GM12864 (cell line): ENCODE results near the gene R3HCC1L.

Experiments used
- DNase-seq: peaks from one replicate; pipeline ENCODE4 v3.0.0-alpha.2; 2011; ENCODE audit warnings: low read depth
- H3K4me3 ChIP-seq: 2 replicates; pipeline ENCODE4 v1.5.1; 2011; ENCODE audit warnings: mild to moderate bottlenecking, low read depth, low read length, control low read depth
- TF ChIP-seq, protein P1 (sequence below): IDR thresholded peaks from 2 replicates; pipeline ENCODE4 v1.5.1; 2011; ENCODE audit warnings: low read depth, mild to moderate bottlenecking, moderate library complexity, low read length, control low read depth, inconsistent platforms; ENCODE audit errors: missing control alignments

R3HCC1L gene

GRCh38 chr10:98244586-98244985, 110.1 kb downstream of the R3HCC1L start:
- H3K4me3 ChIP-seq = no peak overlapping the region
- TF ChIP-seq, protein P1, sequence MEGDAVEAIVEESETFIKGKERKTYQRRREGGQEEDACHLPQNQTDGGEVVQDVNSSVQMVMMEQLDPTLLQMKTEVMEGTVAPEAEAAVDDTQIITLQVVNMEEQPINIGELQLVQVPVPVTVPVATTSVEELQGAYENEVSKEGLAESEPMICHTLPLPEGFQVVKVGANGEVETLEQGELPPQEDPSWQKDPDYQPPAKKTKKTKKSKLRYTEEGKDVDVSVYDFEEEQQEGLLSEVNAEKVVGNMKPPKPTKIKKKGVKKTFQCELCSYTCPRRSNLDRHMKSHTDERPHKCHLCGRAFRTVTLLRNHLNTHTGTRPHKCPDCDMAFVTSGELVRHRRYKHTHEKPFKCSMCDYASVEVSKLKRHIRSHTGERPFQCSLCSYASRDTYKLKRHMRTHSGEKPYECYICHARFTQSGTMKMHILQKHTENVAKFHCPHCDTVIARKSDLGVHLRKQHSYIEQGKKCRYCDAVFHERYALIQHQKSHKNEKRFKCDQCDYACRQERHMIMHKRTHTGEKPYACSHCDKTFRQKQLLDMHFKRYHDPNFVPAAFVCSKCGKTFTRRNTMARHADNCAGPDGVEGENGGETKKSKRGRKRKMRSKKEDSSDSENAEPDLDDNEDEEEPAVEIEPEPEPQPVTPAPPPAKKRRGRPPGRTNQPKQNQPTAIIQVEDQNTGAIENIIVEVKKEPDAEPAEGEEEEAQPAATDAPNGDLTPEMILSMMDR = no peak
- DNase-seq = no peak

DNA sequence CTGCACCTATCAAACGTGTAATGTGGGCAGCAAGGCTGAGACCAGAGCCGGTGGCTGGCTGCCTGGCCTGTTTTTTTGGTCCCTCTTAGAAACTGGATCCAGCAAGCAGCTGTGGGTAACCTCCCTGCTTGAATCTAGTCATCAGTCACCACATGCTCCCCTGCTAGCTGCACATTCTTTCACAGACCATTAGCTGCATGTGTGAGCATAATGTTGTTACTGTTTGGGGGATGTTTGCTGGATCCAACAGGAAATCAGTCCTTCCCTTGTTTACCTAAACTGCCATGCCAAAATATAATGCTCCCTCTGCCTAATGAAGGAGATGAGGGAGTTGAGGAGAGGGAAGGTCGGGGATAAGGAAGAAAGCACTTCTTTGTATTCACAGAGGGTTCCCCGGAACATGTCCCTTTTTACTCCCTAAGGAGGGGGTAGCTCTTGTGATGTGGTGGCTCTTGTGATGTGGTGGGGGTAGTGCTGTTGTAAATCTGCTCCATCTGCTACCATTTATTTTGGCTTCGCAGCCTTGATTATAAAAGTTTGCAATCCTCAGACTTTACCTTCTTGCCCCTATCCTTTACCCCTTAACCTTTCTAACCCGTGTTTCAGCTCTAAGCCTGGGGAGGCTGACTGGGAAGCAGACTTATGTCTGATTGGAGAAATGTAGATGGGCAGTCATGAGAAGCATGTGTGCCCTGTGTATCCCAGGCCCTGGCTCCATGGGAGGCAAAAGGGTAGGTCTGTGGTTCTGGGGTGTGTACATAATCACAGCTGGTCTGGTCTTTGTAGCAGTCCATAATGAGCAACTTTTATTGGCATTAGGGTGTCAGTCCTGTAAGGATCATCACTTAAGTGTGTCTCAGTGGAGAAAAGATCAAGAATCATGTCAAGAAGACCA, 112.7 kb downstream of the R3HCC1L start:
- DNase-seq = no peak
- TF ChIP-seq, protein P1 = no peak
- no peak overlapping the region for H3K4me3 ChIP-seq

GRCh38 chr10:98248018-98248417, 113.6 kb downstream of the R3HCC1L start:
- TF ChIP-seq, protein P1 = no peak
- H3K4me3 ChIP-seq = no peak overlapping the region
- DNase-seq = no peak

GRCh38 chr10:98249134-98249533, 114.7 kb downstream of the R3HCC1L start:
- DNase-seq = no peak
- TF ChIP-seq, protein P1 = no peak
- no peak overlapping the region for H3K4me3 ChIP-seq

DNA sequence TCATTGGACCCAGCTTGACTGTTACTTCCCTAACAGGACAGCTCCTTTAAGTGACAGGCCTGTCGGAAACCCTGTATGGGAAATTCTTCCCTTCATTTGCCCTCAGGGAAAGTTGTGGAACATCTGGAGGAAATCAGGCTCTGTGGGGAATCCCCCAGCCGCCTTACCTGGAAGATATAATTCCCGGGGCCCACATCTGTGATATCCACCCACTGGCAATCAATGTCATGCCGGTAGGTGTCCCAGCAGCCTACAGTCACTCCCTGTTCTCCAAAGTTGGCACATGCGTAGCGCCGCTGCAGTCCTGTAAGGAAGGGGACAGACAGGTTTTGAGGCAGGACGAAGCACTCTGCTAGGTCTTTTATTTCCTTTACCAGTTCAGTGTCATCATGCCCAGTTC, 116.9 kb downstream of the R3HCC1L start:
- no peak overlapping the region for H3K4me3 ChIP-seq
- no peak for DNase-seq
- TF ChIP-seq, protein P1 = no peak

DNA sequence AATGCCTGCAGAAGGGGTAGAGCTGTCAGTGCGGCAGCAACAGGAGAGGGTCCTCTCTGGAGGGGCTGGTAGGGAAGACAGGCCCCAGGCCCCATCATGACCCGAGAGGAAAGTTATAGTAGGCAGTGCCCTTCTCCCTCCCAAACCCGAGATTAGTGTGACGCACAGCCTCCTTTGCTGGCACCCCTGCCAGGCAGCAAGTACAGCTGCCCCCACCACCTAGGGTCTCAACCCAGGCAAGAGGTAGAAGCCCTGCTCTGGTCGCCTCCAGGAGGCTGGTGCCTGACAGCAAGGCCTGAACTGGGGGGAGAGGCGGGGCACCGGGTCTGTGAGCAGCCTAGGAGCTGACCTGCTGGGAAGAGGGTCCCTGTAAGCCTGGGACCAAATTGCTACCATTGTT, 118.0 kb downstream of the R3HCC1L start:
- no peak for DNase-seq
- no peak overlapping the region for H3K4me3 ChIP-seq
- TF ChIP-seq, protein P1 = no peak

DNA sequence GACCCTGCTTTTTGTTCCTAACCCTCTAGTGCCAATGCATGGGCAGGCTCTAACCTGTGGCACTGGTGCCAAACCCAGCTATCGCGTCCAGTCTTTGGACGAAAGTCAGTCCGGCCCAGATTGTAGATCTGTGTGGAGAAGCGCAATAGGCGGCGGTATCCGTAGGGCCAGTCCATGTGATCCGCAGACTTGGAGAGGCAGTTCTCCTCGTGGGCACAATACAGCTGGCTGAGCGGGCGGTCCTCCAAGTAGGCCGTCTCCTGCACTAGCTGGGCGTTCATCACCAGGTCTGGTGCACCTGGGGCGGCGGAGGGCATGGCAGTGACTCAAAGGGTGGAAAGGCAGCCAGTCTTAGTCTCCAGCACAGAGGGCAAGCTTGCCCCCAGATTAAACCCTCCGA, 119.0 kb downstream of the R3HCC1L start:
- no peak overlapping the region for H3K4me3 ChIP-seq

More for the DNA sequence above, 119.0 kb downstream of the R3HCC1L start:
- TF ChIP-seq, protein P1 = no peak
- no peak for DNase-seq
